ENCODE results near the gene MAMSTR. TPM values are rescaled to one million over a fixed set of nuclear protein-coding genes. Genes with fewer than 3 reads are reported as not detected.

MAMSTR gene
- total and polyA plus RNA-seq, 2 of the 4 experiments (the other 2 are of a cell fraction) = 0.18 to 1.9 TPM

DNA sequence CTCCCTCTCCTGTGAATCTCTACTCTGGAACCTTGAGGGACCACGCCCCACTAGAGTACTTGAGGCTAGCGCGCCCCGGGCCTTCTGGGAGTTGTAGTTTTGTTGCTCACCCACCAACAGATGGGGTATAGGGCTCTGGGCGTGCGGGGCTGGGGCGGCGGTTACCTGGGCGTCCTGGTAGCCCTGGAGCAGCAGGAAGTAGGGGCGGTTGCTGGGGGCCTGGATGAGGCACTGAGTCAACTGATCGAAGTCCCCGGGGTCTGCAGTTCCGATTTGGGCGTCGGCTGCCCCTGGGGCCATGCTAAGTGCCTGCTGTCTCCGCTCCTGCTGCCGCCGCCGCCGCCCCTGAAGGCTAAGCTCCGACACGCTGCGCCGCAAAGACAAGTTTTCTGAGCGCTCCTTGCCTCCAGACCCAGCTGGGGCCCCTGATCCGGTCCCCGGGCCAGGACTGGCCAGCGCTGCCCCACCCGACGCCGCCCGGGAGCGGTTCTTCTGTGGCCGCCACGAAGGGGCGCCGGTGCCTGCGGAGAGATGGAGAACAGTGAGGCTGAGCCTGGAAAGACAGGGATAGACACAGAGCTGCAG is 15.6 kb upstream of the MAMSTR start:
- no peak overlapping the region for H2BK5ac ChIP-seq (ENCODE audit: low read depth, low read length, poor library complexity, severe bottlenecking)
- H2AFZ ChIP-seq (replicated peaks; ENCODE audit: low read length, poor library complexity) = peak overlapping the region; percentile 88
- H3K27ac ChIP-seq (ENCODE audit: insufficient read depth, low read length) = no peak overlapping the region
- intact Hi-C loops (cut with micrococcal nuclease) = no loop called here
- H2AK9ac ChIP-seq (replicated peaks; ENCODE audit: low read depth, low read length, poor library complexity) = peak overlapping the region; percentile 78
- TF ChIP-seq RAD21 (IDR thresholded peaks at IDR 0.05; ENCODE audit: low read length) (no peak), CEBPB (IDR thresholded peaks at IDR 0.05; ENCODE audit: low read depth, low read length) (no peak), POLR2A (IDR thresholded peaks at IDR 0.05; ENCODE audit: low read depth, low read length) (no peak), CTCF (conservative IDR thresholded peaks at IDR 0.05; ENCODE audit: low read depth, low read length) (no peak), BHLHE40 (IDR thresholded peaks at IDR 0.05; ENCODE audit: low read depth, low read length) (no peak), SMC3 (IDR thresholded peaks at IDR 0.05; ENCODE audit: low read depth, low read length) (no peak), CHD1 (IDR thresholded peaks at IDR 0.05; ENCODE audit: low read depth, low read length) (no peak), MAFK (IDR thresholded peaks at IDR 0.05; ENCODE audit: low read depth, low read length) (no peak), RCOR1 (IDR thresholded peaks at IDR 0.05; ENCODE audit: insufficient replicate concordance, low read length) (no peak)
- TF ChIP-seq, protein P1, sequence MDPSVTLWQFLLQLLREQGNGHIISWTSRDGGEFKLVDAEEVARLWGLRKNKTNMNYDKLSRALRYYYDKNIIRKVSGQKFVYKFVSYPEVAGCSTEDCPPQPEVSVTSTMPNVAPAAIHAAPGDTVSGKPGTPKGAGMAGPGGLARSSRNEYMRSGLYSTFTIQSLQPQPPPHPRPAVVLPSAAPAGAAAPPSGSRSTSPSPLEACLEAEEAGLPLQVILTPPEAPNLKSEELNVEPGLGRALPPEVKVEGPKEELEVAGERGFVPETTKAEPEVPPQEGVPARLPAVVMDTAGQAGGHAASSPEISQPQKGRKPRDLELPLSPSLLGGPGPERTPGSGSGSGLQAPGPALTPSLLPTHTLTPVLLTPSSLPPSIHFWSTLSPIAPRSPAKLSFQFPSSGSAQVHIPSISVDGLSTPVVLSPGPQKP (IDR thresholded peaks at IDR 0.05; ENCODE audit: borderline replicate concordance, low read depth, low read length) = no peak
- ATAC-seq (ENCODE audit: low read depth) (no peak), DNase-seq (no peak)
- no peak overlapping the region for H3K4ac ChIP-seq (ENCODE audit: low read depth, low read length)
- H2BK20ac ChIP-seq (ENCODE audit: low read depth, low read length) = no peak overlapping the region
- no peak overlapping the region for H4K5ac ChIP-seq (ENCODE audit: low read depth, low read length)
- ChIA-PET POLR2A (ENCODE audit: unreplicated experiment) (no interaction called here), CTCF (no interaction called here)
- H3K9me3 ChIP-seq (ENCODE audit: control insufficient read depth, insufficient read depth, low read length) = peaks cover 3% of the 10 kb centered on the region
- BruUV-seq (replicated peaks) = no TSS peak
- no peak overlapping the region for H2AK5ac ChIP-seq (ENCODE audit: low read depth, low read length)
- in situ Hi-C loops (cut with MboI; ENCODE audit: low sequenced_read_pairs) = no loop called here
- H3K9ac ChIP-seq (ENCODE audit: low read depth, low read length) = no peak overlapping the region
- H3K27me3 ChIP-seq (ENCODE audit: control insufficient read depth, insufficient read depth, low read length) = peaks cover 28% of the 10 kb centered on the region
- H3K4me2 ChIP-seq (ENCODE audit: low read depth, low read length) = no peak overlapping the region
- peaks cover 5% of the 10 kb centered on the region for H3K4me1 ChIP-seq (ENCODE audit: control insufficient read depth, insufficient read depth, low read length)
- dilution Hi-C loops (cut with HindIII; ENCODE audit: low sequenced_read_pairs, unreplicated experiment) = no loop called here
- 10% methylated on average over 31 of the region's 38 CpGs; no CpG with 5 or more reads in 1 of the 2 experiments for WGBS, 2 experiments (ENCODE audit: extremely low coverage in 2 of 2, insufficient read length in 1 of 2)
- H2BK15ac ChIP-seq (ENCODE audit: low read depth, low read length) = no peak overlapping the region
- no peak overlapping the region for H4K8ac ChIP-seq (ENCODE audit: low read depth in 2 of 2, low read length in 2 of 2)
- H3K56ac ChIP-seq (ENCODE audit: extremely low read depth, insufficient read depth, low read length) = no peak overlapping the region
- H3K14ac ChIP-seq (replicated peaks; ENCODE audit: low read depth, low read length) = no peak overlapping the region
- H3K36me3 ChIP-seq (ENCODE audit: control insufficient read depth, insufficient read depth, low read length) = no peaks in the 10 kb centered on the region
- H3K79me1 ChIP-seq (ENCODE audit: low read depth in 1 of 2, low read length in 2 of 2) = no peaks in the 10 kb centered on the region
- H4K20me1 ChIP-seq (ENCODE audit: insufficient read depth, low read length) = no peaks in the 10 kb centered on the region
- H3K4me3 ChIP-seq (ENCODE audit: insufficient read depth, low read depth, low read length) = no peak overlapping the region
- no peak overlapping the region for H4K91ac ChIP-seq (ENCODE audit: insufficient read depth, low read depth, low read length)
- H3K9me1 ChIP-seq (ENCODE audit: insufficient read depth, low read length) = peaks cover 3% of the 10 kb centered on the region
- no peak overlapping the region for H3K18ac ChIP-seq (ENCODE audit: low read depth, low read length)
- H2BK120ac ChIP-seq (ENCODE audit: low read depth, low read length) = no peak overlapping the region
- no peak overlapping the region for H3K23ac ChIP-seq (ENCODE audit: low read depth, low read length)
